HG02588 (cell line): Measurements from ENCODE around the gene GRIK1.

Experiments used
- ATAC-seq: cut with Tn5 transposase; IDR thresholded peaks from one replicate; pipeline ENCODE4 v1.9.1; 2021; ENCODE audit warnings: mild to moderate bottlenecking, moderate library complexity; ENCODE audit not compliant: unreplicated experiment

Gene GRIK1

DNA sequence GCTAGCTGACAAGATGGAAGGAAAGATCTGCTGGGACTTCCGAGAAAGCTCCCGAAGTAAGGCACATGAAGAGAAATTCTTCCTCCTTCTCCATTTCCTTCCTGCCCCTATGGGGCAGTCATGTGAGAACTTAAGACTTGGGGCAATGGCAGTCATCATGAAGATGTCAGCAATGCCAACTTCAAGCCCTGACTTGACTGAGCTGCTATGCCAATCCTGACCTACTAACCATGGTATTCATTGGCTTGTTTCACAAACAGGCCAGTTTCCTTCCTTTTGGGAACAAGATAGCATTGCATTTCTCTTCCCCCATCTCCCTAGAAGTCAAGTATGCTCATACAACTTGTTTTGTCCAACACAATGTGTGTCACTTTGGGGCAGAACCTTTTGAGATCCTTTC is 25.5 kb downstream of the GRIK1 start:
- ATAC-seq = no peak

DNA sequence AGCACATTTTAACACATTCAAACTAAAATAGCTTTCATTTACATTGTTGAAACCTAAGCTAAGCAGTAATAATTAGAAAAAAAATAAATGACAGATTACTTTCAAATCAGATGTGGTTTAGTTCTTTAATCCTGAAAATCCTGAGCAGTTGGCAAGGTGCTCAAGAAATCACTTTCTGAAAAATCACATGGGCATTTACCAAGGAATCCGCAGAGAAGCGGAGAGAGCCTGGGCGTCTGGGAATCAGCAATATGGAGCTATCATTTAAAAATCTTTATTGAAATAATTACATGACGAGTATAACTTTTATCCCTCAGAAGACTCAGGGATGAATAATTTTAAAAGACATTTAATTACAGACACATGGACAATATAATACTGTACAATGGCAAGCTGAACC is 30.2 kb downstream of the GRIK1 start:
- no peak for ATAC-seq

DNA sequence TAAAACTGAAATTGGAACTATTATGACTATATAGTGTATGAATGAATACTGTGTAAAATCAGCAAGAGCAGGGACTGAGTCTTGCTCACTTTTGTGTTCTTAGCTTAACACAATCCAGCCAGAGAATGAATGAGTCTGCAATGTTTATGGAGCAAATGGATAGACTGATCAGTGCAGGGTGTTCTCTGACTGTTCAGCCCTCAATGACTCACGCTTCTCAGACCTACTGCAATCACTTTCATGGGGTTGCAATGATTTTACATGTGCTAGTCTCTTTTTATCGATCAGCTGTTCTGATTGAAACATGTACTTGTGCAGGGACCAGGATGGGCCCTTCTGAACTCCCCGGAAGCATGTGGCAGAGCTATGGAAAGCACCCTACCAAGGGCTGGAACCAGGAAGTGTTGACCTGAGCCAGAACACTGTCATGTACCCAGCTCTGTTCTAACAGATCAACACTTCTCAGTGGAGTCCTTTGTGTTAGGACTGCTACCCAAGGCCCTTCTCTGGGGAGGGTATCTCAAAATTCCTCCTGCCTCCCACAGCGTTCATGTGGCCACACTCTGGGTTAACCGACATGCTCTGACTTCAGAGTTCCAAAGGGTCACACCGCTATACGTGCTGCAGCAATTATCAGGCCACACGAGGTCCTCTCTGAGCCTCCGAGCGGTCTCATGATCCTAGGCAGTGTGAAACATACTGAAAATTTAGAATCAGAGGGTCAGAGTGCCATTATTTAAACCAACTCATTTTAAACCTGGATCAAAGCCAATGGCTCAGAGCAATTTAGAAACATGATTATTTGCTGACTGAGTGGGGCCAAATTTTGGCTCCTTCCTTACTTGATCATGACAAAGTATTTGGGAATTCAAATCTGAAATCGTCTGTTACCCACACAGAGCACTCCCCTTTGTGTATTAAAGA is 35.2 kb downstream of the GRIK1 start:
- no peak for ATAC-seq

DNA sequence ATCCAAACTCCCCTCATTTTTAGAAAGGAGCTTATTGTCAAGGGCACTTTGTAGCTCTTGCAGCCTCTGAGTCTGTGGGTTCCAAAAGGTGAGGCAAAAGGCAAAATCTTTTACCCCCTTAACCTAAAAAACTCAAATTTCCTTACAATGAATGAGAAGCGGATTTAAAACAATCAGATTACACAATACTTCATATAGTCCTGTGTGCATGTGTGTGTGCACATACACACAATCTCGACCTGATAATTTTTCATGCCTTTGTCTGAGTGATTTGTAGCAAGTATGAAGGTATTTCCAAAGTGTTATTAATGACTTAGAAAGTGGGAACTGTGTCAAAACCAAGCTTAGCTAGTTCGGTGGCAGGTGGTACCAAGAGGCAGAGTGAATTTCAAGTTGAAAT is 42.9 kb downstream of the GRIK1 start:
- ATAC-seq = no peak

DNA sequence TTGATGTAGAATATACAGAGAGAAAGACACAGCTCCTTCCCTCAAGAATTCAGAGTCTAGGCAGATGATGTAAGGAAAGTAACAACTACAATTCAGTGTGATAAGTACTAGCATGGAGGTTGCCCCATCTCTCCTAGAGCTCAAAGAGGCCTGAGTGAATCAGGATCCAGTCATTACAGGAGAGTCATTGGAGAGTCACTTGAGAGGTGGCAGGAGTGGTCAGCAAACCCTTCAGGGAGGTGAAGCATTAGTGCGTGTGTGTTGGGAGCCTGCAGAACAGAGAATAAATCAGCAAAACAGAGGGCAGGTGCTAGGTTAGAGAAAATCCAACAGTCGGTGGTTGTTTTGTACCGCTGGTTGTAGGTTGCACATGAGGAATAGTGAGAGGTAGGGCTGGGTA is 46.1 kb downstream of the GRIK1 start:
- no peak for ATAC-seq

DNA sequence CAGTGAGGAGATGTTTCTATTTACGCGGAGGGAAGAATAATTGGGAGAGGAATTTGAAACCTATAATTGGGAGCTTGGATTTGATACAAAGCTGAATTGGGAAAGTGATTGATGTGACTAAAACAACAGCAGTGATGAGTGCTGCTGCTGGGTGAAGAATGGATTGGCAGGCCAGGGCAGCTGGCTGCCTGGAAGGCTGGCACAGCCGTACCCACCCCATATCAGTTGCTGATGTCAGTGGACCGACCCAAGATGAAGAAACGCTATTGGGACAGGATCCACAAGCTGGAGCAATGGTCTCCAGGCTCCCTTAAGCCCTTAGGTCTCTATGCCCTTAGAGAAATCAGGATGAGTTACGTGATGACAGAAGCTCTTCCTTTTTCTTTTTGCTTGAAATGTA is 47.4 kb downstream of the GRIK1 start:
- no peak for ATAC-seq

DNA sequence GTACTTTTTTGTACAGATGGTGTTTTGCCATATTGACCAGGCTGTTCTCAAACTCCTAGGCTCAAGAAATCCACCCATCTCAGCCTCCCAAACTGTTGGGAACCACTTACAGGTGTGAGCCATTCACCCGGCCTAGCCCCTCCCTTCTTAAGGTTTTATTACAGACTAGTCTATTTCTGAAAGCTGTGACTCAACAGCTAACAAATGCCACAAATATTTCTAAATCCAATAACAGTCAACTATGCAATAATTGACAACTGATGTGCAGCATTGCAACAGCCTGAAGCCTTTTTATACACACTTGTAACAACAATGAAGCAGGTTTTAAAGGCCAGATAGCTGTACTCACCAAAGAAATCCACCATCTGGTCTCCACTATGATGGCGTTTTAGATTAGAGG is 51.4 kb downstream of the GRIK1 start:
- ATAC-seq = no peak

DNA sequence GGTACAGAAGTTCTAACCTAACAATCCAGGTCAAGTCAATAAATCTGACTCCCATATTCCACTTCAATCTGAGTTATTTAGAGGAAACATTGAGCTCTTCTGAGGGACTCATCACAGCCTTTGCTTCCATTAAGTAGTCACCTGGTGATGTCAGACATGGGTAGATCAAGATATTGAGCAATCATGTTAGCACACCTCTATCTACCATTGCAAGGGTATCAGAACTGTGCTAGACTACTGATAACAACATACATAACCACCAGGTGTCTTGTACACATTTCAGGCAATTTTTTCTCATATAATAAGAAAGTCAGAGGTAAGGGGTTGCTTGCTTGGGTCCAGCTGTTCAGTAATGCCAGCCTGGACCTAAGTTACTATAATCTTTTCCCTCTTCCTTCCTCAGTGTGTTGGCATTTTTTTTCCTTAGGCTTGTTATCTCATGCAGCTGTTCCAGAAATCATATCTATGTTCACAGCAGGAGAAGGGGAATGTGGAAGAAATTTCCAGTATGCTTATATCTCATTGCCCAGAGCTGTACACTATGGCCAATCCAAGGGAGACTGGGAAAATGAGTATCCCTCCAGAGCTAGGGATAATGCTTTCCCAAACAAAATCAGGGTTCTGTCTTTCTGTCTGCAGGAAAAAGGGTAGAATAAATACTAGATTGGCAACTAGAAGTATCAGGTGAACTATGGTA is 52.3 kb downstream of the GRIK1 start:
- ATAC-seq = no peak

DNA sequence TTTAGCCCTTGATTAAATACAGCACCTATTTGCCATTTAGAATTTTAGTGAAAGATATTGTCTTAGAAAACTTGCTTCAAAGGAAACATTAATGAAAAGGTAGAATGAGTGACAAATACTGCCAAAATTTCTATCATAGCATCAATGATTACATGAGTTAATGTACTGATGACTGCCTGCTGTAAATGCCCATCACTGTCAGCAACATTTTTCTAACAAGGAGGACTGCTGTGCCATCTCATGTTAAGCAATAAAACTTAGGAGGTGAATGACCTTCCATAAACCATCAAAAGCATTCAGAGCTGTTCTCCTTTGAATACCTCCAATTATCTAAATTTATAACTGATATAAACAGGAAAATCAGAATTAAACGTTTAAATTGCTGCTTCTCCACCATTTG is 54.3 kb downstream of the GRIK1 start:
- no peak for ATAC-seq

DNA sequence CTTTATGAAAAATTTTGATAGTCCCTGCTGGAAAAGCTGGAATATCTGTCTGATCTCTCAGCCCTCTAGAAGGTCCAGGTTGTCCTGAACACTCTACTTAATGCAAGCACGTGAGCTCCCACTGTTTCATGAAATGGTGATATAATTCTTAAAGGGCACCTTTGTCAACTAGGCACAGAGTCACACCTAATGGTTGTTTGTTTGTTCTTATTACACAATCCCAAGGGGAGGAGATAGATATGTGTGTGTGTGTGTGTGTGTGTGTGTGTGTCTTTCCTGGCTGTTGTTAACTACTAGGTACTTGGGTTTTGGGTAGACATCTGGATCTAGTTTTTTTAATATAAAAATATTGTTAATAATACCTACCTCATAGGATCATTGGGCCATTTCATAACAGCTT is 63.9 kb downstream of the GRIK1 start:
- ATAC-seq = no peak

DNA sequence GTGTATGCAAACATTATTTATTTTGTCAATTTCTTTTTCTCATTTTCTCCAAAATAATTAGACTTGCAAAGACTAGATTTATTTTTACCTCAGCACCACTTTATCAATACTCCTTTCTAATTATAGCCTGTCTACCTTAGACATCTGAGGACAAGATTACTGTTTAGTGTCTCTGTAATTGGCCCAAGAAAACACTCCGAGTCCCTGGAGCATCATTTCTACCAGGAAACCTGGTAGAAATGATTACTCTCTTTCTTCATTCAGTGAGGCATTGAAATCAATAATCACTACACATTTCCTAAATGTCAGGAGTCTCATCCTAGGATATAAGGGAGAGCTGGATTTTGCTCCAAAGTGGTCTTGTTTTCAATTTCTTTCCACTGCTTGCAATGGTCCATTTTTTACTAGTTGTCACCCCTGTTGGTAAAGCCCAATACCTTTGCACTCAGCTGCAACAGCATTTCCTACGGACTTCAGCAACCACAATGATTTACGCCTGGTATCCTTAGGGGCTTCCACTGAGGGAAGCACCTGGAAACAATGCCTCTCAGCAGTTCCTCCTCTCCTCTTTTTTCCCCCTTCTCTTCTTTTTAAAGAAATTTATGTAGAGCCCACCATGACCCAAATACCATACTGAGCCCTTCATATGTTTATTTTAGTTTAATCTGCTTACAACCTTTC is 64.6 kb downstream of the GRIK1 start:
- no peak for ATAC-seq

DNA sequence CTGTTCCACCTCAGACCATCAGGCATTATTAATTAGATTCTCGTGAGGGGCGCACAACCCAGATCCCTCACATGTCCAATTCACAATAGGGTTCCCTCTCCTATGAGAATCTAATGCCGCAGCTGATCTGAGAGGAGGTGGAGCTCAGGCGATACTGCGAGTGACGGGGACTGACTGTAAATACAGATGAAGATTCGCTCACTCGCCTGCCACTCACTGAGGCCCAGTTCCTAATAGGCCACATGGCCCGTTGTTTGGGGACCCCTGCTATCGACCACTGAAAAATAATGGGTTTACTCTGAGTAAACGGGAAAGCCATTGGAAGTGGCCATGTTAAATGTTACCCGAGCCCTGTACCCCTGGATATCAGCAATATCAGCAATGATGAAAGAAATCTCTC is 65.9 kb downstream of the GRIK1 start:
- no peak for ATAC-seq

DNA sequence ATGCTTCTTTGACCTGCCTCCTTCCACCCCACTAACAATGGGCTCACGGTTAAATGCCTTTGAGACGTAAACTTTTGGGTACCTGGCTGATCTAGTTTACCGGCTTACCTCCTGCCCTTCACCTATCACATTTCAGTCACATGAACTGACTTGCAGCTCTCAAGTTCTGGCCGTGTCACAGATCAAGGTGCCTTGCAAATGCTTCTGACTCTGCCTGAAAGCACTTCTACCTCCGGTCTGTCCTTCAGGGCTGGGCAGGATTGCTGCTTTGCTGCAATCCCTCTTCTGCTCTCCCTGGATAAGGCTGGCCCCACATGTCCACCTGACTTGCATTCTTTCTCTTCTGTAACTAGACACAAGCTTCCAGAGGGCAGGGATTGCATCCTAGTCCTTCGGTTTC is 69.0 kb downstream of the GRIK1 start:
- no peak for ATAC-seq

DNA sequence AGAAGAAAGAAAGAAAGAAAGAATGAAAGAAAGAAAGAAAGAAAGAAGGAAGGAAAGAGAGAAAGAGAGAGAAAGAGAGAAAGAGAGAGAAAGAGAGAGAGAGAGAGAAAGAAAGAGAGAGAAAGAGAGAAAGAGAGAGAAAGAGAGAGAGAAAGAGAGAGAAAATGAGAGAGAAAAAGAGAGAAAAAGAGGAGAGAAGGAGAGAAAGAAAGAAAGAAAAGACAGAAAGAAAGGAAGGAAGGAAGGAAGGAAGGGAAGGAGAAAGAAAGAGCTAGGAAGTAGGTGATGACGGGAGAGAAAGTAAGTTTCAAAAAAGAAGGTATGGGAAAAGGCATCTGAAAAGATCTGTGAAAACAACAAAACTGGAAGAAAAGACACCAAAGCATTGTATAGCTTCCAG is 72.0 kb downstream of the GRIK1 start:
- ATAC-seq = no peak

DNA sequence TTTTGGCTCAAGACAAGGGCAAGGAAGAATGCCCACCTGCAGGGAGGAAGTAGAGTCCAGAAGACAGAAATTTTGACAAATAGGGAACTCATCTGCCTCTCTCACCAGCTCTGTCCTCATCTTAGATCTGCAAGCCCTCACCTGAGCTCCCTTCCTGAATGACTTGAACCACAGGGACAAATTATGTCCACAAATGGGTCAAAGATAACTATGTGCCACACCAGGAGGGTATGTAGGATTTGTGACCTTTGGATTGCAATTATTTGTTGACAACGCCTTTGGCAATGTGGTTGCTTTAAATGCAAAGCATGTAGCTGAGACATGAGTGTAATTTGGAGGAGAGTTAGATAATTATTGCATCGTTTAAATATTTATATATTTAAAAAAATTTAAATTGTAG is 79.5 kb downstream of the GRIK1 start:
- no peak for ATAC-seq

DNA sequence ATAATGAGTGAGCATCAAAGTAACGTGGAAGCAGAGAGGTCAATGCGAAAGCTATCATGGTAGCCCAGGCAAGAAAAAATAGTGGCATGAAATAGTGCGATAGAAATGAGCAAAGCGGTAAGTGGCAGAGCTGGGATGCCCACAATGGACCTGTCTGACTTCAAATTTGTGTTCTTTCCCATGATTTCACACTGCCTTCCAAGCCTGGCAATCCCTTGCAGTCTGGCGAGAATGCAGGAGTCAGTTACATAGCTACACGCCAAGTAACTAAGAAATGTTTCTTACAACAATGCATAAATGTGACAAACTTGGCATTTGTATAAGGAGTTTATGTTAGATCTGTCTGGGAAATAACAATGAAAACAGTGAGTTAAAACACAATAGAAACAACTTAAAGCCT is 82.6 kb downstream of the GRIK1 start:
- ATAC-seq = no peak

DNA sequence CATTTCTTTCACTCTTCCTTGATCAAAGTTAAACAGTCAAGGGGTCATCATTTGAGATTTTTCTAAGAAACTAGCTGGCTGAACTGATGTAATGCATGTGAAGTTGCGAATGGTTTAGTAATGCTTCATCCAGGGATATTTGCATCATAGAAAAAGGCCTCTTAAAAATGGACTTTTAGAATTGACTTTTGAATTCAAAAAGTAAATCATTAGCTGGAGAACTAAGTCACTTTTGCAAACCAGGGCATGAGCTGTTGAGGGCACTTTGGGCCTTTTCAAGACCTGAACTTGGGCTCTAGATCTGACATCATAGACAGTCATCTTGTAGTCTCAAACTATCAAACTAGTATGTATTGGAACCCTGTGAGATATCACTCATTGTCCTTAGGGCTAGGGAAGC is 85.0 kb downstream of the GRIK1 start:
- no peak for ATAC-seq

DNA sequence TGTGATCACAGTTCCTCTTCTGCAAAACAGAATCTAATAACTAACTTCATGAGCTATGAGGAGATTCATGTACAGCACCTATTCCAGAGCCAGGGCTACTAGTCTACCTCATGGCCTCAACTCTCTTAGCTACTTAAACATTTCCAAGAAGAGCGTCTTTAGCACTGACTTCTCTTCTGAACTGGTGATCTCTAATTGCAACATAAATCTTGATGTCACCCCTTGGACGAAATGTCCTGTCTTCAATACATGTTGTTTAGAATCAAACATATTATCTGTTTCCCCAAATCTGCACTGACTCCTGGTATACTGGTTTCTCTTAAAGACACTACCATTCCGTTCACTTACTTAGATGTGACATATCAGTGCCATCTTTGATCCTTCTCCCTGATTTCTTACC is 88.2 kb downstream of the GRIK1 start:
- no peak for ATAC-seq

DNA sequence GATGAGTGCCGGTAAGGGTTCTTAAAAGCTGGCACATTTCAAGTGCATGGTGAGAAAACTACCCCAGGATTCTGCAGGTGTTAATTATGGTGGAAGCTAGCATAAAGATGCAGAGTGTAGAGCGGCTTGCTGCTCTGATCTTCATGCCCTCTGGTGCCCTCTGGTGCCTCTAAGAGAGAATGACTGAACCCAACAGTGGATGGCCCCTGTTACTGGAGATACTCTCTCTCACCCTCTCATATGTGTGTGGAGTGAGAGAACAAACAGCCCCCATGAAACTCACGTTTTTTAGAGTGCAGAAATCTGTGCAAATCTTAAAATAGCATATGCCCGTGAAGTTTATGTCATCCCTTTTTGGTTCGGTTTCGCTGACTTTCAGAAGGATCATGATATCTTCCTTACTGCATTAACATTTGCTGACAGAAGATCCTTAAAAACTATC is 90.0 kb downstream of the GRIK1 start:
- ATAC-seq = peak; percentile 98

DNA sequence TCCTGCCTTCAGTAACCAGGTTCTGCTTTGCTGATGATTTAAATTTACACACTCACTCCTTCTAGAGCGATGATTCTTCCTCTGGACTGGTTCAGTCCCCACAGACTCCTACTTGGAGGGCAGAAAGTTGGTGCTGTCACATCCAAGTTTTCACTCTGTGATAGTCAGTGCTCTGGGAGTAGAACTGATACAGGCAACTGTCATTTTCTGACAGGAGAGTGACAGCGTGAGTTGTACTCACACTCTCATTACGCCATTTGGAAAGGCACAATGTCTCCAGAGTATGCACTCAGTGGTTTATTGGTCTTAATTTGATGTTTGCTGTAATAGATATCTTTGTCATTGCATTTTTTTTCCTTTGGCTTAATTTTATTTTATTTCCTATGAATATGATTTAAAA is 96.0 kb downstream of the GRIK1 start:
- ATAC-seq = no peak

DNA sequence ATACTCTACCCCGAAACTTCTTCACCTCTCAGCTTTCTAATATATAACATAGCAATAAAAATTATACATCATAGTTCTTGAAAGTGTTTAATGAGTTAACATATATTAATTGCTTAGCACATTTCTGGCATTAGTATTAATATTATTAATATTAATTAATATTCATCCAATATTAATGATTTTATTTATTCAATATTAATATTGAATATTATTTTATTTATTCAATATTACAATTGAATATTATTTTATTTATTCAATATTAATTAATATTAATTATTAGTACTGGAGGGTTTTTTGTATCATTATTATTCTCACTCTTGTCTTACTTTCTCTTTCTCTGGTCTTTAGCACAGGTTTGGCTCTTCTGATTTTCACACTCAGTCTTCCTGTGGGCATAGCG is 105.2 kb downstream of the GRIK1 start:
- no peak for ATAC-seq

DNA sequence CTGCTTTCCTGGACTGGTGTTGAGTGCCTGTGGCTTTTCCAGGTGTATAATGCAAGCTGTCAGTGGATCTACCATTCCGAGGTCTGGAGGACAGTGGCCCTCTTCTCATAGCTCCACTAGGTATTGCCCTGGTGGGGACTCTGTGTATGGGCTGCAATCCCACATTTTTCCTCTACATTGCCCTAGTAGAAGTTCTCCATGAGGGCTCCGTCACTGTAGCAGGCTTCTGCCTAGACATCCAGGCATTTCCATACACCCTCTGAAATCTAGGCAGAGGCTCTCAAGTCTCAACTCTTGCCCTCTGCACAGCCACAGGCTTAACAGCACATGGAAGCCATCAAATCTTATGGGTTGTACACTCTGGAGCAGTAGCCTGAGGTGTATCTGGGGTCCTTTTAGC is 107.6 kb downstream of the GRIK1 start:
- ATAC-seq = no peak
